Neural progenitor cell (in vitro differentiated cells): ENCODE data around the gene BCAN. TPM values are rescaled to one million over a fixed set of nuclear protein-coding genes. Genes with fewer than 3 reads are reported as not detected.

Experiments used
- DNase-seq: peaks from one replicate; pipeline ENCODE4 v3.0.0-alpha.2; 2016; ENCODE audit warnings: low spot score
- H2AFZ ChIP-seq: fragments of 200-600 bp; sonication (generic); replicated peaks from 2 replicates; pipeline ENCODE4 v1.6.1; 2016; ENCODE audit warnings: antibody characterized with exemption
- H3F3A ChIP-seq: fragments of 200-600 bp; sonication (generic); 2 replicates; pipeline ENCODE4 v1.6.1; 2016; ENCODE audit warnings: antibody characterized with exemption, low read depth
- H3K27ac ChIP-seq: fragments of 200-600 bp; sonication (generic); 2 replicates; pipeline ENCODE4 v1.5.1; 2016; ENCODE audit warnings: mild to moderate bottlenecking
- H3K27me3 ChIP-seq: fragments of 200-600 bp; sonication (generic); 2 replicates; pipeline ENCODE4 v1.6.1; 2016; ENCODE audit warnings: mild to moderate bottlenecking, moderate library complexity
- H3K36me3 ChIP-seq: fragments of 200-600 bp; sonication (generic); 2 replicates; pipeline ENCODE4 v1.5.1; 2016
- H3K4me1 ChIP-seq: fragments of 200-600 bp; sonication (generic); 2 replicates; pipeline ENCODE4 v1.6.1; 2016; ENCODE audit warnings: mixed run types
- H3K4me2 ChIP-seq: fragments of 200-600 bp; sonication (generic); 2 replicates; pipeline ENCODE4 v1.6.1; 2016
- H3K4me3 ChIP-seq: fragments of 200-600 bp; sonication (generic); 2 replicates; pipeline ENCODE4 v1.5.1; 2016
- H3K79me2 ChIP-seq: fragments of 200-600 bp; sonication (generic); 2 replicates; pipeline ENCODE4 v1.6.1; 2016; ENCODE audit warnings: low read depth
- H3K9ac ChIP-seq: fragments of 200-600 bp; sonication (generic); 2 replicates; pipeline ENCODE4 v1.6.1; 2016
- H3K9me3 ChIP-seq: fragments of 200-600 bp; sonication (generic); 2 replicates; pipeline ENCODE4 v1.5.1; 2016; ENCODE audit warnings: low read depth
- H4K20me1 ChIP-seq: fragments of 200-600 bp; sonication (generic); 2 replicates; pipeline ENCODE4 v1.6.1; 2016; ENCODE audit warnings: low read depth
- H3K27ac Mint-ChIP-seq: 3 replicates; pipeline ENCODE4 v1.8.0; 2021; ENCODE audit warnings: mixed read lengths
- H3K27me3 Mint-ChIP-seq: 2 replicates; pipeline ENCODE4 v1.8.0; 2022; ENCODE audit warnings: low read depth, mild to moderate bottlenecking, inconsistent platforms, moderate library complexity, mixed read lengths; ENCODE audit not compliant: insufficient read depth
- H3K36me3 Mint-ChIP-seq: 3 replicates; pipeline ENCODE4 v1.8.0; 2021; ENCODE audit warnings: mixed read lengths
- H3K4me1 Mint-ChIP-seq: 3 replicates; pipeline ENCODE4 v1.8.0; 2021; ENCODE audit warnings: mixed read lengths
- H3K4me3 Mint-ChIP-seq: 3 replicates; pipeline ENCODE4 v1.8.0; 2021; ENCODE audit warnings: mild to moderate bottlenecking, moderate library complexity, mixed read lengths
- H3K9me3 Mint-ChIP-seq: 3 replicates; pipeline ENCODE4 v1.8.0; 2020; ENCODE audit warnings: mixed read lengths
- CTCF ChIP-seq: fragments of 200-600 bp; sonication (generic); IDR thresholded peaks from 2 replicates; pipeline ENCODE4 v1.5.1; 2017; ENCODE audit warnings: antibody characterized with exemption, mild to moderate bottlenecking
- EZH2 ChIP-seq: fragments of 200-600 bp; sonication (generic); IDR thresholded peaks from 2 replicates; pipeline ENCODE4 v1.6.1; 2017; ENCODE audit warnings: antibody characterized with exemption, mild to moderate bottlenecking, moderate library complexity
- EZH2phosphoT487 ChIP-seq: fragments of 200-600 bp; sonication (generic); IDR thresholded peaks from 2 replicates; pipeline ENCODE4 v1.6.1; 2017; ENCODE audit warnings: antibody characterized with exemption
- total RNA-seq: library from RNA; depleted of rRNA; stranded (reverse); fragments of >200 nt; gene quantifications from 2 replicates; pipeline ENCODE4 v1.2.3, GENCODE V29; 2015; ENCODE audit warnings: low replicate concordance

BCAN gene
- total RNA-seq, 1 donor from 2014 or later: not detected

- DNase-seq: peak; percentile 28
- H3K27me3 ChIP-seq: peaks cover 16% of the 10 kb centered on the region
- H3K36me3 Mint-ChIP-seq: peaks cover 3% of the 10 kb centered on the region
- peak overlapping the region; percentile 55 for H3K4me3 Mint-ChIP-seq
- no peak overlapping the region for H3K4me3 ChIP-seq
- peak overlapping the region; percentile 64 for H3K4me2 ChIP-seq
- no peaks in the 10 kb centered on the region for H3K9me3 ChIP-seq
- H3K4me1 ChIP-seq: peaks cover 69% of the 10 kb centered on the region
- H3K9ac ChIP-seq: no peak overlapping the region
- H3K27ac ChIP-seq: no peak overlapping the region
- peaks cover 71% of the 10 kb centered on the region for H3F3A ChIP-seq
- no peak overlapping the region for H2AFZ ChIP-seq
- peak overlapping the region; percentile 100 for H3K27ac Mint-ChIP-seq
- TF ChIP-seq EZH2 (no peak), EZH2phosphoT487 (no peak), CTCF (no peak)
- peaks cover 83% of the 10 kb centered on the region for H3K4me1 Mint-ChIP-seq
- no peaks in the 10 kb centered on the region for H3K36me3 ChIP-seq
- H3K27me3 Mint-ChIP-seq: peaks cover 20% of the 10 kb centered on the region
- H3K9me3 Mint-ChIP-seq: no peaks in the 10 kb centered on the region
- no peaks in the 10 kb centered on the region for H3K79me2 ChIP-seq
- peaks cover 11% of the 10 kb centered on the region for H4K20me1 ChIP-seq
These were observed 21.3 kb downstream of the BCAN start for GRCh38 chr1:156663178-156663577.

DNA sequence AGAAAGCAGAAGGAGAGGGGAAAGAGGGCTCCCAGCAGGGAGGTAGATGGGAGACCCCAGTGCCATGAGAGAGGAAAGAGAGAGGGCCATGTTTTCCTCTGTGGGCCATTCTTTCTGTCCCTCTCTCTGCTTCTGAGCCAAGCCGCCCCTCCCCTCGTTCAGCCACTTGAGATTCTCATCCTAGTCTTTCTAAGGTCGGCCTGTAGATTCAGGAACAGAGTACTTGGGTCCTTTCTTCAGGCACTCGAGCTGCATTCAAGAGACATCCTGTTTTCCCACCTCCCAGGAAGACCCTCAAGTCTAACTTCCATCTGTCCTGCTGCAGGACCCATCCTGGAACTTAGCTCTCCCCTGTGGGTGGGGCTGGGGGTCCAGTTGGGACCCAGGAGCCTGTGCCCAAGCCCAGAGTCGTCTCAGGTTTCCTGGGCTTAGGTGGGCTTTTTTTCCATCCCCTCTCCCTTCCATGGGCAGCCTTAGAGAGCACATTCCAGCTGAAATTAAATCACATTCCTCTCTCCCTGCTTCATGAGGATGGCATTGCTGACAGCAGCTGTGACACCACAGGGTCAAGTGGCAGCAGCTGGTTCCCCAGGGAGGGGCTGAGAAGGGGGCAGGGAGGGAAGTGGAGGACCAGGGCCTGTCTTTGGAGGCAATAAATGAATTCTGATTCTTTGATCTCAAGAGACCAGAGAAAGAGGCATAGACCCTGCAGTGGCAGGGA is 22.3 kb downstream of the BCAN start:
- Histone ChIP-seq H4K20me1 (peaks cover 20% of the 10 kb centered on the region), H3K79me2 (no peaks in the 10 kb centered on the region), H3K4me1 (peaks cover 79% of the 10 kb centered on the region), H3K27me3 (peaks cover 6% of the 10 kb centered on the region), H3K4me3 (no peak overlapping the region), H3K9ac (no peak overlapping the region), H3K27ac (peak overlapping the region; percentile 22), H3K36me3 (no peaks in the 10 kb centered on the region), H2AFZ (no peak overlapping the region), H3K4me2 (peak overlapping the region; percentile 64), H3F3A (peaks cover 80% of the 10 kb centered on the region), H3K9me3 (no peaks in the 10 kb centered on the region)
- peaks cover 3% of the 10 kb centered on the region for H3K36me3 Mint-ChIP-seq
- no peak for TF ChIP-seq EZH2phosphoT487
- no peak for TF ChIP-seq CTCF
- TF ChIP-seq EZH2: no peak
- peak overlapping the region; percentile 100 for H3K27ac Mint-ChIP-seq
- peaks cover 19% of the 10 kb centered on the region for H3K27me3 Mint-ChIP-seq
- peak overlapping the region; percentile 81 for H3K4me3 Mint-ChIP-seq
- H3K4me1 Mint-ChIP-seq: peaks cover 91% of the 10 kb centered on the region
- H3K9me3 Mint-ChIP-seq: no peaks in the 10 kb centered on the region
- peak; percentile 74 for DNase-seq

- Mint-ChIP-seq H3K36me3 (peaks cover 3% of the 10 kb centered on the region), H3K9me3 (no peaks in the 10 kb centered on the region), H3K27me3 (peaks cover 18% of the 10 kb centered on the region), H3K4me3 (peak overlapping the region; percentile 81), H3K27ac (peak overlapping the region; percentile 100), H3K4me1 (peaks cover 91% of the 10 kb centered on the region)
- no peak overlapping the region for H3K9ac ChIP-seq
- no peak overlapping the region for H2AFZ ChIP-seq
- H3K36me3 ChIP-seq: no peaks in the 10 kb centered on the region
- DNase-seq: peak; percentile 50
- no peaks in the 10 kb centered on the region for H3K79me2 ChIP-seq
- peaks cover 27% of the 10 kb centered on the region for H4K20me1 ChIP-seq
- peaks cover 86% of the 10 kb centered on the region for H3K4me1 ChIP-seq
- TF ChIP-seq EZH2phosphoT487: no peak
- no peak for TF ChIP-seq EZH2
- no peak for TF ChIP-seq CTCF
- H3K9me3 ChIP-seq: no peaks in the 10 kb centered on the region
- peaks cover 87% of the 10 kb centered on the region for H3F3A ChIP-seq
- peak overlapping the region; percentile 22 for H3K27ac ChIP-seq
- H3K27me3 ChIP-seq: no peaks in the 10 kb centered on the region
- peak overlapping the region; percentile 64 for H3K4me2 ChIP-seq
- no peak overlapping the region for H3K4me3 ChIP-seq
These were observed 23.0 kb downstream of the BCAN start for GRCh38 chr1:156664767-156665411.
